GM10248 (cell line): Measurements from ENCODE around the gene HPCA.

Source experiments
- CTCF ChIA-PET: fragments of 300-600 bp; sonication (Branson Sonifier 250); formaldehyde crosslinking; extraction: SDS; loops from one replicate; lab custom pipeline; 2021; ENCODE audit warnings: antibody characterized with exemption; lab: Yijun Ruan, JAX
- POLR2A ChIA-PET: fragments of 350-650 bp; sonication (Branson Sonifier 250); formaldehyde crosslinking; extraction: SDS; loops from one replicate; lab custom pipeline; 2020; ENCODE audit warnings: antibody characterized with exemption; lab: Yijun Ruan, JAX
- DNase-seq: peaks from one replicate; pipeline ENCODE4 v3.0.0; 2012; ENCODE audit errors: extremely low spot score
- TF ChIP-seq, protein P1 (sequence below): IDR thresholded peaks from 2 replicates; pipeline ENCODE4 v1.5.1; 2012; ENCODE audit warnings: mild to moderate bottlenecking, low read depth; ENCODE audit errors: extremely low read depth, missing control alignments, control extremely low read depth

Gene HPCA

GRCh38 chr1:32899586-32900296, 13.4 kb downstream of the HPCA start:
- CTCF ChIA-PET, result interaction anchor here (1.0 to 2.5 kb wide), 6 partner anchors 13 to 123 kb away, joined by 3 to 10 read pairs (median 3); partner anchors contain the start of gene HPCA
- POLR2A ChIA-PET, result no interaction called here
- TF ChIP-seq, protein P1, sequence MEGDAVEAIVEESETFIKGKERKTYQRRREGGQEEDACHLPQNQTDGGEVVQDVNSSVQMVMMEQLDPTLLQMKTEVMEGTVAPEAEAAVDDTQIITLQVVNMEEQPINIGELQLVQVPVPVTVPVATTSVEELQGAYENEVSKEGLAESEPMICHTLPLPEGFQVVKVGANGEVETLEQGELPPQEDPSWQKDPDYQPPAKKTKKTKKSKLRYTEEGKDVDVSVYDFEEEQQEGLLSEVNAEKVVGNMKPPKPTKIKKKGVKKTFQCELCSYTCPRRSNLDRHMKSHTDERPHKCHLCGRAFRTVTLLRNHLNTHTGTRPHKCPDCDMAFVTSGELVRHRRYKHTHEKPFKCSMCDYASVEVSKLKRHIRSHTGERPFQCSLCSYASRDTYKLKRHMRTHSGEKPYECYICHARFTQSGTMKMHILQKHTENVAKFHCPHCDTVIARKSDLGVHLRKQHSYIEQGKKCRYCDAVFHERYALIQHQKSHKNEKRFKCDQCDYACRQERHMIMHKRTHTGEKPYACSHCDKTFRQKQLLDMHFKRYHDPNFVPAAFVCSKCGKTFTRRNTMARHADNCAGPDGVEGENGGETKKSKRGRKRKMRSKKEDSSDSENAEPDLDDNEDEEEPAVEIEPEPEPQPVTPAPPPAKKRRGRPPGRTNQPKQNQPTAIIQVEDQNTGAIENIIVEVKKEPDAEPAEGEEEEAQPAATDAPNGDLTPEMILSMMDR, result no peak
- no peak for DNase-seq

DNA sequence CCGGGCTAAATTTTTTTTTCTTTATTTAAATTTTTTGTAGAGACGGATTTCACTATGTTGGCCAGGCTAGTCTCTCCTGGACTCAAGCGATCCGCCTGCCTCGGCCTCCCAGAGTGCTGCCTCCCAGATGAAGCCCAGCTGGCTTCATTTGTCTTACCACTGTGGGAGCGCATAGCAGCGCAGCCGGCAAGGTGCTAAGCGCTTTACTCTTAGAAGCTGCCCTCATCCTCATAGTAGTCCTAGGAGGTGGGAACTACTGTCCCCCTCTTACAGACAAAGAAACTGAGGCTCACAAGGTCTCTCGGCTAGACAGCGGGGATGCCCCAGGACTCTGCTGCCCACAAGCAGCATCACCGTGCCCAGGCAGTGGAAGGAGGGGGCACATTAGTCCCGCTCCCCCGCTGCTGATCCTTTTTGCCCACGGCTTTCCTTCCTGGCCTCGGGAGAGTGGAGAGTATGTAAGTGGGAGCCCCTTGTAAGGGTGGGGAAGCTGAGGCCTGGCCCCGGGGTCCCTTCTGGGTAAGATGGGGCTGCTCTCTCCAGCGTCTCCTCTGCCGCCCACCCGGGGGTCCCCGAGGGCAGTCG, 14.2 kb downstream of the HPCA start:
- no peak for DNase-seq
- CTCF ChIA-PET, result interaction anchor here (1.0 to 2.5 kb wide), 3 partner anchors 14 to 122 kb away, joined by 3 to 10 read pairs (median 3); partner anchors contain the start of gene HPCA
- TF ChIP-seq, protein P1, result no peak
- POLR2A ChIA-PET, result no interaction called here

DNA sequence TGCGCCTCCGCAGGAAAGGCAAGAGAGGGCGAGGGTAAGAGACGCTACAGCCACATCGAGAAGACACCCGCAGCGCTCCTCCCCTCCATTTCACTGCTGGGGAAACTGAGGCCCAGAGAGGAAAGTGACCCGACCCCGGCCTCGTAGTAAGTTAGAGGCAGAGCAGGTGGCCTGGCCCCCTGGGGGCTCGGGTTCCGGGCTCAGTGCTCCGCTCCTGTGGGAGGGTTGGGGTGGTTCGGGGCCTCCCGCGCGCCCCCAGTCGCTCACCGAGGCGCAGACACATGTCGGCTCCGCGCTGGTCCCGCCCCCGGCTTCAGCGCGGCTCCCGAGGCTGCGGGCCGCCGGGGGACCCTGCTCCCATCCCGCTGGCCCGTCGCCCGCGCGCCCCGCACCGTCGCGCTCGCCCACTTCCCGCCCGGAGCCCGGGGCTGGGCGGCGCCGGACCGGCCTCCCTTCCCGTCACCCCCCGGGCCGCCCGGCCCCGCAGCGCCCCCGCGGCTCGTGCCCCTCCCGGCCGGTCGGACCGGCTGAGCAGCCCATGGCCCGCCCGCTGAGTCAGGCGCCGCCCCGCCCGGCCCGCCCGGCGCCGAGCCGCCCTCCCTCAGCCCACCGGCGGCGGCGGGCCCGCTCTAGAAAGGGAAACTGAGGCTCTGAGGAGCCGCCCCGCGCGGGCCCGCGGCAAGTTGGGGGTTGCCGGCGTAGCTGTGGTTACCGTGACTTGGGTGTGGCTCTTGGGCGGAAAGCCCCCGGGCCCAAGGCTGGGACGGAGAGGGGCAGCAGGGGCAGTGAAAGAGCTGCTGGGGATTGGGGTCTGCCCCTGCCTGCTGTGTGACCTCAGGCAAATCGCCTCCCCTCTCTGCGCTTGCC, 14.9 kb downstream of the HPCA start, which contains the start of gene TMEM54:
TSS of gene TMEM54 (minus strand) at position 434 of the 867 bp plus-strand sequence. CDS start at position 283, 151 bp downstream.
- TF ChIP-seq, protein P1, result peak; percentile 10
- POLR2A ChIA-PET, result no interaction called here
- CTCF ChIA-PET, result interaction anchor here (1.0 kb wide), 1 partner anchor 122 kb away, joined by 3 read pairs; no protein-coding TSS in a partner anchor
- DNase-seq, result peak; percentile 62

DNA sequence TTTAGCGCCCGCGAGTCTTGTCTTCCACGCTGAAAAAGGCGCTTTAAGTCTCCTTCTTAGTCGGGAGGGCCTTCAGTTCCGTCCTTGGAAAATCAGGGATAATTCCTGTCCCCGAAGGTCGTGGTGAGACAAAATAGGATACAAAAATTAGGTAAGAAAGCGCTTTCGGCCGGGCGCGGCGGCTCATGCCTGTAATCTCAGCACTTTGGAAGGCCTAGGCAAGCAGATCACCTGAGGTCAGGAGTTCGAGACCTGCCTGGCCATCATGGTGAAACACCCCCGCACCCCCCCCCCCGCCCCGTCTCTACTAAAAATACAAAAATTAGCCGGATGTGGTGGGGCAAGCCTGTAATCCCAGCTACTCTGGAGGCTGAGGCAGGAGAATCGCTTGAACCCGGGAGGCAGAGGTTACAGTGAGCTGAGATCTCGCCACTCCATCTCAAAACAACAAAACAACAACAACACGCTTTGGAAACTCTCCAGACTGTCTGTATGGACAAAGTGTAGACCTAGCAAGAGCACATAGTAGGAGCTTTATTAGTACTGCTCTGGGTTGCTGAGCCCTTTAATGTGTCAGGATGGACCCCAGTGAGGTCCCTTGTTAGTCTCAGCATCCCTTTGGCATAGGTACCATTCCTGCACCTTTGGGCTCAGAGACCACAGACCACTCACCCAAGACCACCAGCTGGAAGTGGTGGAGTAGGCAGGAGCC, 15.7 kb downstream of the HPCA start:
- TF ChIP-seq, protein P1, result no peak
- POLR2A ChIA-PET, result no interaction called here
- CTCF ChIA-PET, result no interaction called here
- DNase-seq, result no peak

GRCh38 chr1:32902535-32902920, 16.2 kb downstream of the HPCA start:
- DNase-seq, result no peak
- CTCF ChIA-PET, result no interaction called here

More at GRCh38 chr1:32902535-32902920, 16.2 kb downstream of the HPCA start:
- POLR2A ChIA-PET, result no interaction called here
- TF ChIP-seq, protein P1, result no peak
